GM19455 (cell line): Measurements from ENCODE around the gene ATP2A2.

Source experiments
- ATAC-seq: cut with Tn5 transposase; IDR thresholded peaks from one replicate; pipeline ENCODE4 v1.9.1; 2021; ENCODE audit not compliant: unreplicated experiment

The ATP2A2 gene

DNA sequence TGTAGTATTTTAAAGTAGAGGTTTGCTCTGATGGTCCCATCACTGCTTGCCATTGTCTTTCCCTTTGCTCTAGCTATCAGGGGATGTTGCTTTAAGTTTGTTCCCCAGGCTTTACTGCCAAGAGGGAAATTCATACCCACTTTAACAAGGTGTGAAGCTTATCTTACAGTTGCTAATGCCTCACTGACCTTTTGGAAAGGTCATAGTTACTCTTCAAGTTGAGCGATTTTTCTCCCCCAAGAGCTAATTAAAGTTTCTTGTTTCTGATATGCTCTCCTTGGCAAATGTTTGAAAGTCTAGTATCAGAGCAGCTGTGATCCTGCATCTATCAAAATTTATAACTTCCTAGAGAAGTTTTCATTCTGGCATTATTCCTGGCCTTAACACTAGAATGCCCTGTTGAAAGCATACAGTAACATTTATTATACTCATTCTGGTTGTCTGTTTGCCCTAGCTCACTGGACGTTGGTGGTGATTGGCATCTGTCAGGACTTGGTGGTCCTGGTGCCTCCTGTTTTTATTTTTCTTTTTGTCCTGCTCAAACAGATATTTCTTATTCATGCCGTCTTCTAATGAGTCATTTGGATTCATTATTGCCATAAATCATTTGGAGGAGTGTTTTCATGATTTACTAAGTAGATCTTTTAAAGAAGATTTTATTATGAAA, 8.1 kb downstream of the ATP2A2 start:
- ATAC-seq: no peak

DNA sequence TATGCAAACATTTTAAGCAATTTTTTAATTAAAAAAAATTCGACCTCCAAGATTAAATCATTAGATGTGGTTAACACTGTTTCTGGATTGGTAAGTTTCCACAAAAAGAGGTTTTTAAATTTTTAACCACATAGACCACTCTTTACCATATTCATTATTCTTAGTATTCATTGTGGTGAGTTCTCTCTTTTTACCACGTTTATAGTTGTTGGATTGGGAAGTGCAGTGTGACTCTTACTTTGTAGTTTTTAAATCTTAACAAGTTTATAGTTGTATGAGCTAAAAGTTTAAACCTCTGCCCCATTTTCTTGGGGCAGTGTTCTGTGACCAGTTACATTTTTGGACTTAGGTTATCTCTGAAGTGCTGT, 8.6 kb downstream of the ATP2A2 start:
- no peak for ATAC-seq

DNA sequence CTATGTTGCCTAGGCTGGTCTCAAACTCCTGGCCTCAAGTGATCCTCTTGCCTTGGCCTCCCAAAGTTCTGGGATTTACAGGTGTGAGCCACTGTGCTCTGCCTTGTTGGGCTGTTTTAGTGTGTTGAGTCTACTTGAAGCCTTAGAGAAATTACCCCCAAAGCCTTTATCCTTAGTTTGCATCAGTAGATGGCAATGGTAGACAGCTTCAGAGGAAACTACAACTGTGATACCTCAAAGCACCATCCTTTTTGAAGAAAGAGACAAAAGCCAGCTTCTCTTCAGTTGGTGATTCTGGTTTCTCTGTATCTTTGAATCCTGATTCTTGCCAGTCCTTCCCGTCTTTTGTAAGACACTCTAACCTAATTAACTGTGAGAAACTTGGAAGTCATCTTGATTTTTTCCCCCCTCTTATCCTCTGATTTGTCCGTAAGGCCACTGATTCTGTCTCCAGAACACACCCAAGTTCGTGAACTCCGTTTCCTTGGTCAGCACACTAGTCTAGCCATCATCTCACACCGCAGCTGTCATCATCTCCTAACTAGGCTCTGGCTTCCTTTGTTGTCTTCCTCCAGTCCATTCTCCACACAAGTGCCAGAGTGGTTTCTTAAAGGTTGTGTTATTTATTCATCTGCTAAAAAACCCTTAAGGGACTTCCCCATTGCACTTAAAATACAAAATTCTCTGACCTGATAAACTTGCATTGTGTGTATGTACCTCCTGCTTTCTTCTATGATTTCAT, 20.2 kb downstream of the ATP2A2 start:
- ATAC-seq: no peak

DNA sequence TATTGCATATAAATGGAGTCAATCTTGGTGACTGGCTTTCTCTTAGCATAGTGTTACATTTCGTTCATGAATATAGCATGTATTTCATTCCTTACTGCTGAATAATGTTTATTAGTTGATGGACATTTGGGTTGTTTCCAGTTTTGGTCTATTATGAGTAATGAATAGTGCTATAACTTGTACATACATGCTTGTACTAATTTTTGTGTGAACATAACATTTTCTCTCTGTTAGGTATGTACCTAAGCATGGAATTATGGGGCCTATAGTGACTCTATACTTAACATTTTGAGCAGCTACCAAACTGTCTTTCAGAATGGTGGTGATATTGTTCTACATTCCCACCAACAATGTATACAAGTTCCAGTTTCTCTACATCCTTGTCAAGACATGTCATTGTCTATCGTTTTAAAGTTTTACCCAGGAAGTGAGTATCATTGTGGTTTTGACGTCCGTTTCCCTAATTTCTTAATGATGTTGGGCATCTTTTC, 23.1 kb downstream of the ATP2A2 start:
- no peak for ATAC-seq

DNA sequence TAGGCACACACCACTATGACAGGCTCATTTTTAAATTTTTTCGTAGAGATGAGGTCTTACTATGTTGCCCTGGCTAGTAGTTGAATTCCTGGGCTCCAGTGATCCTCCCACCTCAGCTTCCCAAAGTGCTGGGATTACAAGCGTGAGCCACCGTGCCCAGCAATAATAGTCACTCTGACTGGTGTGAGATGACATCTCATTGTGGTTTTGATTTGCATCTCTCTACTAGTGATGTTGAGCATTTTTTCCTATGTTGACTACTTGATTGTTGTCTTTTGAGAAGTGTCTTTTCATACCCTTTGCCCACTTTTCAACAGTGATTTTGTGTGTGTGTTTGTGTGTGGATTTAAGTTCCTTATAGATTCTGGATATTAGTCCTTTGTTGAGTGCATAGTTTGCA, 26.3 kb downstream of the ATP2A2 start:
- no peak for ATAC-seq

DNA sequence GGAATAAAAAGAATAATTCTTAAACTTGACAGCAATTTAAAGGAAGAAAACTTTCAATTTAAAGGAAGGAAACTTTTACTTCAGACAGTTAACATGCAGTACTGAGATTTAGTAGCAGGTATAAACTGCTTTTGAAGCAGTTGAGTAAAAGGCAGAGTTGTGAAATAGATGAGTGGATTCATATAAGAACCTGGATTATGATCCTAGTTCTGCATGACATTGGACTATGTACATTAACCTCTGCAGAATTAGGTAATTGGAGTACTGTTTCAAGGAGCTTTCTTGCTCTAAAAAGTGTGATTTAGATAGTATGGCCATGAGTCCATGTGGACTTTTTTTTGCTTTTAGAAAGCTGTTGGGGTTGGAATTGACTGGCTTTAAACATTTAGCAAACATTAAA, 29.7 kb downstream of the ATP2A2 start:
- no peak for ATAC-seq

DNA sequence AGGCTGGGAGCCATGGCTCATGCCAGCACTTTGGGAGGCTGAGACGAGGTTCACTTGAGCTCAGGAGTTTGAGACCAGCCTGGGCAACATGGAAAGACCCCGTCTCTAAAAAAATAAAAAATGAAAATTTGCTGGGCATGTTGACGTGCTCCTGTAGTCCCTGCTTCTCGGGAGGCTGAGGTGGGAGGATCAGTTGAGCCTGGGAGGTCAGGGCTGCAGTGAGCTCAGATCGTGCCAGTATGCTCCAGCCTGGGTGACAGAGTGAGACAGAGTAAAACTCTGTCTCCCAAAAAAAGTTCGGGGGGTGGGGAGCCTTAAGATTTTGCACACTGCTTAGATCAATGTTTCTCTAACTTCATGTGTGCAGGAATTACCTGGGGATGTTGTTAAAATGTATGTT, 30.9 kb downstream of the ATP2A2 start:
- no peak for ATAC-seq

DNA sequence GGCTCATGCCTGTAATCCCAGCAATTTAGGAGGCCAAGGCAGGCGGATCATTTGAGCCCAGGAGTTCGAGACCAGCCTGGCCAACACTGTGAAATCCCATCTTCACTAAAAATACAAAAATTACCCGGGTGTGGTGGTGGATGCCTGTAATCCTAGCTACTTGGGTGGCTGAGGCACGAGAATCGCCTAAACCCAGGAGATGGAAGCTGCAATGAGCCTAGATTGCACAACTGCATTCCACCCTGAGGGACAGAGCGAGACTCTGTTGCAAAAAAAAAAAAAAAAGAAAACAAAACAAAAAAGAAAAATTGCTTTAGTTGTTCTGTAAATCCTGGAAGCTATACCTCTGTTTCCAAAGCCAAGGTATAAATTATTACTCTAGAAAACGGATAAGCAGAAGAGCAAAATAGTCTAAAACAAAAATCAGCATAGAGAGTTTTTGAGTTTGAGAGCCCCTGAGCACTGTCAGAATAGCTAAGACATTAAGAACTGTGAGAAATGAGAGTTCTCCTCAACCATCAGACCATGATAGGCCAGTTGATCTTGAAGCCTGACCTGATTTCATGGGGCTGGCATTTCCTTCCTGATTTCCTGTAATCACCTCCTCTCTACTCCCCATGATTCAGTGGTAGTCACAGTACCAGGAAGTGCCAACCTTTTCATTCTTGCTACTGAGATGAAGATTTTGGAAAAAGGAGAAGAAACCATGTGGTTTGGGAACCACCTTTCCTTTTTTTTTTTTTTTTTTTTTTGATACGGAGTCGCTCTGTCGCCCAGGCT, 31.7 kb downstream of the ATP2A2 start:
- no peak for ATAC-seq

DNA sequence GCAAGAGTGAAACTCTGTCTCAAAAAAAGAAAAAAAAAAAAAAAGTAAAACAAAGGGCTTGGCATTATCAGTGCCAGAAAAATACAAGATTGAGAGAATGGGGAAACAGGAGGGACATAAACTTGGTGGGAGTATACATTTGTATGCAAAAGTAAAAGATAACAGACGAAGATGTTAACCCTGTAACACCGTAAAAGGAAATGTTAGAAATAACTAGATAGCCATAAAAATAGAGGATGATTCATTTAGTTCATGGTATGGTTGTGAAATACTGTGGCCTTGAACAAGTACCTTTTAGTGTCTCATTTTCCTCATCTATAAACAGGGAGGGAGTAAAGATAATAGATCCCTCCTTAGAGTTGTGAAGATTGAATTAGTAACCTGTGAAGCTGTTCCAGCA, 33.3 kb downstream of the ATP2A2 start:
- ATAC-seq: no peak

DNA sequence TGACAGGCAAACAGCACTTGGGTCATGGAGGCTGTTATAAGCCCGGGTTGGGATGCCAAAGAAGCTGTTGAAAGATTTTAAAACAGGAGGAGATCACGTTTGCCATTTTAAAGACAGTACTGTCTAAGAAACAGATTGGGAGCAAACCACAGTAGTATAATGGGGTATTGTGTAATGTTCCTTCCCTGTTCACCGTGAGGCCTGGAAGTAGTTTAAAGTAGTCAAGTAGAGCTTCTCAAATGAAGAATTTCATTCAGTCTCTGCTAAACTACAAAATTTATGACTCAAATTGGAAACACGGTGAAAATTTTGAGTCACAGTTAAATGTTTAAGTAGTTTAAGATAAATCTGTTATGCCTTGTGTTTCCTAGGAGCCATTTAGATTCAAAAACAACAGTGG, 35.8 kb downstream of the ATP2A2 start:
- ATAC-seq: no peak

DNA sequence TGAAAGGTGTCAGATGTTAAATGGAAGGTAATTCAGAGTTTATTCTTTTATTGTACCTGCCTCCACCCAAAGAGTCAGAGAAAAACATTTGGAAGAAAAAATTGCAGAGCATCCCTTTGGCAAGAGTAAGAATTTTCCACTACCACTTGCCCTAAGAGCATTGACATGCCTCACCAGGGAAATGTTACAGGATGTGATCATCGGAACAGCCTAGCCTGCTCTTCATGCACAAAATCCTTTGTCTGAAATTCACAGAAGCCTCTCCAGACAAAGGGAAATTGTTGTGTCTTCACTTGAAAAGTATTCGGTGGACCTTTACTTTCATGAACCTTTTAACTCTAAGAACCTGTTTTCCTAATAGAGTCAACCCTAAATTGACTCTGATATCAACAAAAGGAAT, 36.9 kb downstream of the ATP2A2 start:
- ATAC-seq: no peak

DNA sequence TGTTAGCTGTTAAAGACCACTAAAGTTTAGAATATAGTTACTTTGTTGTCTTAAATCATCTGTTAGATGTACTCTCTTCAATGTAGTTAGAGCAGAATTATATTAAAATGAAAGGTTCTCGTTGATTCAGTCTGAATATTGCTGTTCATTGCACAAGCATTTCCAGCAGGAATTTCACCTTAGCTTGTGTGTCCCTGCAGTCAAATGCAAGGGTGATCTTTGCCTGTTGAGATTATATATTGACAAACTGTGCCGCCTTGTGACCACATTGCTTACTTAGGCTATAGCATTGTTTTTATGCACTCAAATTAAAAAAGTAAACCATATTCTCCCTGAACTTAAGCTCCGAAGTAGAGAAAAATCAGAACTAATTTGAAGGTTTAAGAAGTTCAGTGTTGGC, 39.5 kb downstream of the ATP2A2 start:
- ATAC-seq: no peak

DNA sequence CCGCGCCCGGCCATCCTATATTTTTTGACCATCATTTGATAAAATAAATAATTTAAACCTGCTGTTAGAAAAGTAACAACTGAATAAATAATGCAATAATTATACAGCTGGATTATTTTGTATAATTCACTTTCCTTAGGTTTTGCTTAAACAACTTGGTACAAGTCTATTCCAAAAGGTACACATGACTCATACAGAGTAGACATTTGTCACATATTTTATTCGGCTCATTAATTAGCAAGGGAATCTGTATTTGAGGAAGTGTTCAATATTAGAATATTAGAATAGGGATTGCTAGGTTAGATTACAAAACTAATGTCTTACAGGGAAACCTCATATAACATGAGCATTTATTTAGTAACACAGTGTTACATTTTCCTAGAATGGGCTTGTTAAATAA, 48.7 kb downstream of the ATP2A2 start:
- ATAC-seq: no peak

DNA sequence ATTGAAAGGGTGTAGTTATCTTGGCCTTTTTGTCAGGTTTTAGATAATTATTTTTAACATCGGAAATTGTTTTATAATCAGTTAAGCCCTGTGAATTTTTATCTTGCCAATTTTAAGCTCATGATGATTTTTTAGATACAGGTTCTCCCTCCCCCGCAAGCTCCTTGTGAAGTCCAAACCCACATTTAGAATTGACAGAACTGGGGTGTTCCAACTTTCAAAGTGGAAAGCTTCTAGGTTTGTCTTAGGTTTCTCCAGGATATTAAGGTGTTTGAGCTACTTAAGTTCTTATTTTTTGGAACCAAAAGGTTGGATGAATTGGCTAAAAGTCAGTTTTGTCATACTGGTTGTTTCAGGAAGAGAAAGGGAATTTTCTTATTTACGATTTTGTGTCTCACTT, 49.1 kb downstream of the ATP2A2 start:
- ATAC-seq: no peak

DNA sequence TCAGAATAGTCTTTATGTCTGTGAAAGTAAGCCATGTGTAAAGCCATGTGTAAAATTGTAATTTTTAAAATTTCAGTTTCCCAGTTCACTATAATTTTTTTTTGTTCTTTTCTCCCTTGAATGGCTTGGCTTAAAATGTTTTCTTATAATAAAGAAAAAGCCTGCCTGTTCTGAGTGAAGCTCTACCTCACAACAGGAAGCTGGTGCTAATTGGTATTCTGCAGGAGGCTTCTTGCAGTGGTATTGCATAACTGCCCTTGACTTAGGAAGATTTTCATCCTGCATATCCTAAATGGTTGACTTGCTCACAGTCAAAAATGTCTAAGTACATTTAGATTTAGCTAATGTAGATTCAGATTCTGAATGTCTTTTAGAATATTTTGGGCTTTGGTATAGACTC, 49.5 kb downstream of the ATP2A2 start:
- ATAC-seq: no peak

DNA sequence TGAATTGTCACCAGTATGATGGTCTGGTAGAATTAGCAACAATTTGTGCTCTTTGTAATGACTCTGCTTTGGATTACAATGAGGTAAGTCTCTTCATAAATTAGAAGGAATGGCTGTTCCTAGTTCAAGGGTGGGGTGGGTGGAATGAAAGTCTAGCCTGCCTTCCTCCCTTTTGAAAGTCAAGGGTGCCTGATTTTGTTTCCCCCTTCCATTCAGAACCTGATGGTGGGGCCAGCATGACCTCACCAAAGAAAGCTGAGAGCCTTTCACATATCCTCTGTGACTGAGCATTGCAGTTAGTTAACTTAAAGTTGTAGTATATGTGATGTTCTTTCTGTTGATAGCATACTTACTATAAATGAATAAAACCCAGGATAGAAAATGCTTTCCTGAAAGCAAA, 52.2 kb downstream of the ATP2A2 start:
- no peak for ATAC-seq

DNA sequence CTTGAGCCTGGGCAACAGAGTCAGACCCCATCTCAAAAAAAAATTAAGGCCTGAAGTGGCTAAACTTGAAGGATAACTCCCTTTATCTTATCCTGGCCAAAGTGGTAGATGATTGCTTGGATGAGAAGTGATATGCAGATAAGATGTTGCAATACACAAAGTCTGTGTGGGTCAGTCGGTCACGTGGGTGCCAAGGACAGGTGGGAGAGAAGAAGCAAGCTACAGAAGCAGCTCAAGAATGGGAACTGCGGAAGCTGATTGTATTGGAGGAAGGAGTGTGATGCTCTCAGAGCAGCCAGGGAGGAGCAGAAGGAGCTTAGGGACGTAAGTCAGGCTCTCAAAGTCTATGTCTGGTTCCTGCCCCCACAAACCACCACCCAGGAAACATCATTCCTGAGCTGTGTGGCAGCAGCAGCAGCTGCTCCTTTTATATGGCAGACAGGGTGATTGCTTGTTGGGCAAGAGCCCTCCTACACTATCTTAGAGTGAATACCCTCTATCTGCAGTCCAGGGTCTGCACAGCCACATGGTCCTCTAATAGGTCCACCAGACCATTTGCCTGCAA, 54.5 kb downstream of the ATP2A2 start:
- no peak for ATAC-seq

DNA sequence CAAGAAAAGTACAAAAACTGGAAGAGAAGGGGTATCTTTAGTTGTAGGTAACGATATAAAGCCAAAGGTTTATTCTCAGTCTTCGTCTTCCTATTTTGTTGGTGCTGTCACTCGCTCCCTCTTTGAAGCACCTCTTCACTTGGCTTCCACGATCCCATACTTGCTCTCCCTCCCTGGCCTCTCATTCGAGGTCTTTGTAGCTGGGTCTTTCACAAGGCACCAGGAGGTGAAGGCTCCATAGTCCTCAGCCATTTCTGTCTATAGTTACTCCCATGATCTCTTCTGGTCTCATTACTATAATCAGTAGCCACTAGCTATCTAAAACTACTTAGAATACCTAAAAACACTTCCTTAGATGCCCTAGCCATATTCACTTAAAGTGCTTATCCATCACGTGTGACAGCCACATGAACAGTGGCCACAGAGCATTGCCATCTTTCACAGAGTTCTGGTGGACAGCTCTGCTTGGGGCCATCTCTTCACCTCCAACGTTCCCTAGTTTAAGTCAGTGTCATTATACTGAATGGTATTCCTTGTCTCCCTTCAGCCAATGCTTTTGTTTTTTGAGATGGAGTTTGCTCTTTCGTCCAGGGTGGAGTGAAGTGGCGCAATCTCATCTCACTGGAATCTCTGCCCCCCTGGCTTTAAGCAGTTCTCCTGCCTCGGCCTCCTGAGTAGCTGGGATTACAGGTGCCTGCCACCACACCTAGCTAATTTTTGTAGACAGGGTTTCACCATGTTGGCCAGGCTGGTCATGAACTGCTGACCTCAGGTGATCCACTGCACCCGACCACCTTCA, 57.1 kb downstream of the ATP2A2 start:
- no peak for ATAC-seq

DNA sequence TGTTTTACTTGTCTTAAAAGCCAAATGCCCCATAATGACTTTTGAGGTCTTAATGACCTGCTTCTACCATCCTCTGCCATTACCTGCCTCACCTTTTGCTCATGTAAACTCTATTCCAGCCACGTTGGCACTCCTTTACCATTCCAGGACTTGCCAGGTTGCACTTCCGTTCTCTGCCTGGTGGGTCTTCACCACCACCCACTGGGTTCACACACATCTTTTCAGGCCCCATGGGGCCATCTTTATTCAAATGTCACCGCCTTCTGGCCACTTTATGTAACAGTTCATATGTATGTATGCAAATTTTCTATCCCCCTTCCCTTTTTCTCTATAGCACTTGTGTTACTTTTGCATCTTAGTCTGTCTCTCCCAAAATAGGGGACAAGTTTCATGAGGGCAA, 57.7 kb downstream of the ATP2A2 start:
- ATAC-seq: no peak

DNA sequence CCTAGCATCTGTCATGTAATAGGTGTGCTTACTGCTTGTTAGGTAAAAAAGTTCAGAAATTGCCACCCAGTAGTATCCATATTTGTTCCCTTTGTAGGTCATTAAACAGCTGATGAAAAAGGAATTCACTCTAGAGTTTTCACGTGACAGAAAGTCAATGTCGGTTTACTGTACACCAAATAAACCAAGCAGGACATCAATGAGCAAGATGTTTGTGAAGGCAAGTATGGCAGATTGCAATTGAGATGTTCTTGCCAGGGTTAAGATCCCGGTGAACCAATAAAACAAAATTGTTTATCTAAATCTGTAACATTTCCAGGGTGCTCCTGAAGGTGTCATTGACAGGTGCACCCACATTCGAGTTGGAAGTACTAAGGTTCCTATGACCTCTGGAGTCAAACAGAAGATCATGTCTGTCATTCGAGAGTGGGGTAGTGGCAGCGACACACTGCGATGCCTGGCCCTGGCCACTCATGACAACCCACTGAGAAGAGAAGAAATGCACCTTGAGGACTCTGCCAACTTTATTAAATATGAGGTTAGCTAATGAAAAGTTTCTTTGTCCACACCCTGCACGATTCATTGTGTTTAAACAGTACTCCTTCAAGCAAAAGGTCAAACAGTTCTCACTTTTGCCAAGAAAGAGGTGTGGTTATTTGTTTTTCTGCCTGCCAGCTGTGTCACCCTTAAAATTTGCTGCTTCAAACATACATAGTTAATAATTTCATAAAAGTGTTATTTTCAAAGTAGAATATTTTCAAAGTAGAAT, 58.3 kb downstream of the ATP2A2 start:
- ATAC-seq: no peak
